GM12878 (cell line): ENCODE results near the gene CDC14B. TPM values are rescaled to one million over a fixed set of nuclear protein-coding genes. Genes with fewer than 3 reads are reported as not detected.

ENCODE experiments used
- CHD2 ChIP-seq: IDR thresholded peaks from 2 replicates; pipeline ENCODE4 v1.6.1; 2011; ENCODE audit warnings: low read depth, low read length, improper control_type of control experiment, borderline replicate concordance
- EGR1 ChIP-seq, 2 experiments: IDR thresholded peaks; 1 replicate in 1 of 2; 2 replicates in 1 of 2; pipeline ENCODE4 v1.6.1; 2011 to 2012; ENCODE audit warnings: low read depth in 2 of 2, low read length in 2 of 2, borderline replicate concordance in 1 of 2, mild to moderate bottlenecking in 1 of 2, moderate library complexity in 1 of 2
- EZH2 ChIP-seq: IDR thresholded peaks from 2 replicates; pipeline ENCODE4 v1.6.1; 2012; ENCODE audit warnings: low read depth, mild to moderate bottlenecking, control low read depth, inconsistent platforms, low read length, borderline replicate concordance; ENCODE audit not compliant: control insufficient read depth
- PRDM15 ChIP-seq: fragments of 450-650 bp; formaldehyde crosslinking; IDR thresholded peaks from 2 replicates; pipeline ENCODE4 v1.4.0; 2020; ENCODE audit warnings: mild to moderate bottlenecking, moderate library complexity
- RELA ChIP-seq: fragments of 450-650 bp; IDR thresholded peaks from 2 replicates; pipeline ENCODE4 v1.8.0; 2014; ENCODE audit warnings: borderline replicate concordance; ENCODE audit not compliant: partially characterized antibody
- SRF ChIP-seq, 2 experiments: IDR thresholded peaks; 2 replicates each; pipeline ENCODE4 v1.6.1; 2011; ENCODE audit warnings: low read depth in 2 of 2, low read length in 2 of 2, mild to moderate bottlenecking in 1 of 2, moderate library complexity in 1 of 2
- TCF12 ChIP-seq: IDR thresholded peaks from 2 replicates; pipeline ENCODE4 v1.6.1; 2011; ENCODE audit warnings: low read depth, mild to moderate bottlenecking, low read length
- ZNF217 ChIP-seq: fragments of 450-650 bp; IDR thresholded peaks from 2 replicates; pipeline ENCODE4 v1.6.1; 2017; ENCODE audit warnings: antibody characterized with exemption, mild to moderate bottlenecking
- polyA plus RNA-seq, 11 experiments: library from polyadenylated mRNA; depleted of rRNA in 4 of 11; unstranded in 6 of 11; stranded (reverse) in 5 of 11; fragments of >200 nt; fragmentation: Nextera tagmentation in 4 of 11; fragmentation: Illumina TruSeq in 1 of 11; extraction: Ambion mirVana in 4 of 11; extraction: Trizol in 1 of 11; gene quantifications; 1 replicate in 1 of 11; 2 replicates in 10 of 11; pipeline versions ENCODE4 v1.2.1 to v1.2.3, GENCODE V29; 2011 to 2016; ENCODE audit warnings: inconsistent platforms in 2 of 11, missing spikeins in 2 of 11, low read depth in 1 of 11
- total RNA-seq, 4 experiments: library from RNA; depleted of rRNA in 3 of 4; stranded (reverse); fragments of >200 nt in 3 of 4; fragmentation: Illumina TruSeq in 1 of 4; extraction: Trizol in 1 of 4; gene quantifications; 2 replicates each; pipeline versions ENCODE4 v1.2.1 to v1.2.3, GENCODE V29; 2013 to 2021
- TF ChIP-seq, protein P1 (sequence below): IDR thresholded peaks from 2 replicates; pipeline ENCODE4 v1.6.1; 2012; ENCODE audit warnings: mild to moderate bottlenecking, low read depth, low read length
- TF ChIP-seq, protein P2 (sequence below): fragments of 450-650 bp; IDR thresholded peaks from 2 replicates; pipeline ENCODE4 v1.6.1; 2017; ENCODE audit warnings: antibody characterized with exemption, mild to moderate bottlenecking, moderate library complexity

Gene CDC14B
- total and polyA plus RNA-seq, 10 of the 15 experiments (the other 5 are each of a cell fraction or from before 2014, with no cell fraction given), result 3.7 to 11.7 (median 6.2) TPM

DNA sequence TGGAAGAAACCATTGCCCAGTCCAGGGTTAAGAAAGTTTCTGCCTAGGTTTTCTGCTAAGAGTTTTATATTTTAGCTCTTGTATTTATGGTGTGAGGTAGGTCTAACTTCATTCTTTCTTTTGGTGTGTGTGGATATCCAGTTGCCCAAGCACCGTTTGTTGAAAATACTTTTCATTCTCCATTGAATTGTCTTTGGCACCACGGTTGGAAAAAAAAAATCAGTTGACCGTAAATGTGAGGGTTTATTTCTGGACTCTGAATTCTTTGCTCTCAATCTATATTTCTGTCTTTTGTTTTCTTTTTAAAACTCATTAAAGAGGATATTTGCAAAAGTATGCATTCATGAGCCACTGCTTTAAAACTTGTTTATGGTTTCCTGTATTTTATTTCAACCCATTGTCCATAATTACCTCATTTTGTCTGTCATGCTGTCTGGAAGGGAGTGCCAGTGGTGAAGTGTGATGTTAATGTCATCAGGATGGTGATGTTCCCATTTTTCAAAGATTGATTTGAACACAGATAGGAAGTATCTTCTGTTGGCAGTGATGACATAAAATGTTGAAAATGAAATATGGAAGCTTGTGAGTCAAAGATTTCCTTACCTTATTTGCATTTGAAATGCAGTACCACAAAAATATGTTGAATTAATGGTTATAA, 135.8 kb downstream of the CDC14B start (continued):
- TF ChIP-seq, protein P1, sequence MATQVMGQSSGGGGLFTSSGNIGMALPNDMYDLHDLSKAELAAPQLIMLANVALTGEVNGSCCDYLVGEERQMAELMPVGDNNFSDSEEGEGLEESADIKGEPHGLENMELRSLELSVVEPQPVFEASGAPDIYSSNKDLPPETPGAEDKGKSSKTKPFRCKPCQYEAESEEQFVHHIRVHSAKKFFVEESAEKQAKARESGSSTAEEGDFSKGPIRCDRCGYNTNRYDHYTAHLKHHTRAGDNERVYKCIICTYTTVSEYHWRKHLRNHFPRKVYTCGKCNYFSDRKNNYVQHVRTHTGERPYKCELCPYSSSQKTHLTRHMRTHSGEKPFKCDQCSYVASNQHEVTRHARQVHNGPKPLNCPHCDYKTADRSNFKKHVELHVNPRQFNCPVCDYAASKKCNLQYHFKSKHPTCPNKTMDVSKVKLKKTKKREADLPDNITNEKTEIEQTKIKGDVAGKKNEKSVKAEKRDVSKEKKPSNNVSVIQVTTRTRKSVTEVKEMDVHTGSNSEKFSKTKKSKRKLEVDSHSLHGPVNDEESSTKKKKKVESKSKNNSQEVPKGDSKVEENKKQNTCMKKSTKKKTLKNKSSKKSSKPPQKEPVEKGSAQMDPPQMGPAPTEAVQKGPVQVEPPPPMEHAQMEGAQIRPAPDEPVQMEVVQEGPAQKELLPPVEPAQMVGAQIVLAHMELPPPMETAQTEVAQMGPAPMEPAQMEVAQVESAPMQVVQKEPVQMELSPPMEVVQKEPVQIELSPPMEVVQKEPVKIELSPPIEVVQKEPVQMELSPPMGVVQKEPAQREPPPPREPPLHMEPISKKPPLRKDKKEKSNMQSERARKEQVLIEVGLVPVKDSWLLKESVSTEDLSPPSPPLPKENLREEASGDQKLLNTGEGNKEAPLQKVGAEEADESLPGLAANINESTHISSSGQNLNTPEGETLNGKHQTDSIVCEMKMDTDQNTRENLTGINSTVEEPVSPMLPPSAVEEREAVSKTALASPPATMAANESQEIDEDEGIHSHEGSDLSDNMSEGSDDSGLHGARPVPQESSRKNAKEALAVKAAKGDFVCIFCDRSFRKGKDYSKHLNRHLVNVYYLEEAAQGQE, result no peak
- TF ChIP-seq ZNF217, result no peak
- TF ChIP-seq SRF (IDR thresholded peaks at IDR 0.05; ENCODE audit: low read depth in 2 of 2, low read length in 2 of 2), result no peak
- no peak for TF ChIP-seq EGR1 (IDR thresholded peaks at IDR 0.05; ENCODE audit: borderline replicate concordance in 1 of 2, low read depth in 2 of 2, low read length in 2 of 2)
- no peak for TF ChIP-seq TCF12
- no peak for TF ChIP-seq EZH2
- TF ChIP-seq, protein P2, sequence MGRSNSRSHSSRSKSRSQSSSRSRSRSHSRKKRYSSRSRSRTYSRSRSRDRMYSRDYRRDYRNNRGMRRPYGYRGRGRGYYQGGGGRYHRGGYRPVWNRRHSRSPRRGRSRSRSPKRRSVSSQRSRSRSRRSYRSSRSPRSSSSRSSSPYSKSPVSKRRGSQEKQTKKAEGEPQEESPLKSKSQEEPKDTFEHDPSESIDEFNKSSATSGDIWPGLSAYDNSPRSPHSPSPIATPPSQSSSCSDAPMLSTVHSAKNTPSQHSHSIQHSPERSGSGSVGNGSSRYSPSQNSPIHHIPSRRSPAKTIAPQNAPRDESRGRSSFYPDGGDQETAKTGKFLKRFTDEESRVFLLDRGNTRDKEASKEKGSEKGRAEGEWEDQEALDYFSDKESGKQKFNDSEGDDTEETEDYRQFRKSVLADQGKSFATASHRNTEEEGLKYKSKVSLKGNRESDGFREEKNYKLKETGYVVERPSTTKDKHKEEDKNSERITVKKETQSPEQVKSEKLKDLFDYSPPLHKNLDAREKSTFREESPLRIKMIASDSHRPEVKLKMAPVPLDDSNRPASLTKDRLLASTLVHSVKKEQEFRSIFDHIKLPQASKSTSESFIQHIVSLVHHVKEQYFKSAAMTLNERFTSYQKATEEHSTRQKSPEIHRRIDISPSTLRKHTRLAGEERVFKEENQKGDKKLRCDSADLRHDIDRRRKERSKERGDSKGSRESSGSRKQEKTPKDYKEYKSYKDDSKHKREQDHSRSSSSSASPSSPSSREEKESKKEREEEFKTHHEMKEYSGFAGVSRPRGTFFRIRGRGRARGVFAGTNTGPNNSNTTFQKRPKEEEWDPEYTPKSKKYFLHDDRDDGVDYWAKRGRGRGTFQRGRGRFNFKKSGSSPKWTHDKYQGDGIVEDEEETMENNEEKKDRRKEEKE, result no peak
- TF ChIP-seq PRDM15 (CRISPR knock-in tag), result no peak
- no peak for TF ChIP-seq RELA
- TF ChIP-seq CHD2, result no peak
